COLO668 (cell line): Measurements from ENCODE around the gene SASH1.
"Not testable (repeated sequence)": the region's sequence is repeated elsewhere in the genome, so short reads cannot be mapped to it uniquely, and the experiment has no call there.

ENCODE experiments used
- DNase-seq: peaks from one replicate; lab custom pipeline; 2025; ENCODE audit not compliant: unreplicated experiment; lab: John Stamatoyannopoulos, UW

Gene SASH1

DNA sequence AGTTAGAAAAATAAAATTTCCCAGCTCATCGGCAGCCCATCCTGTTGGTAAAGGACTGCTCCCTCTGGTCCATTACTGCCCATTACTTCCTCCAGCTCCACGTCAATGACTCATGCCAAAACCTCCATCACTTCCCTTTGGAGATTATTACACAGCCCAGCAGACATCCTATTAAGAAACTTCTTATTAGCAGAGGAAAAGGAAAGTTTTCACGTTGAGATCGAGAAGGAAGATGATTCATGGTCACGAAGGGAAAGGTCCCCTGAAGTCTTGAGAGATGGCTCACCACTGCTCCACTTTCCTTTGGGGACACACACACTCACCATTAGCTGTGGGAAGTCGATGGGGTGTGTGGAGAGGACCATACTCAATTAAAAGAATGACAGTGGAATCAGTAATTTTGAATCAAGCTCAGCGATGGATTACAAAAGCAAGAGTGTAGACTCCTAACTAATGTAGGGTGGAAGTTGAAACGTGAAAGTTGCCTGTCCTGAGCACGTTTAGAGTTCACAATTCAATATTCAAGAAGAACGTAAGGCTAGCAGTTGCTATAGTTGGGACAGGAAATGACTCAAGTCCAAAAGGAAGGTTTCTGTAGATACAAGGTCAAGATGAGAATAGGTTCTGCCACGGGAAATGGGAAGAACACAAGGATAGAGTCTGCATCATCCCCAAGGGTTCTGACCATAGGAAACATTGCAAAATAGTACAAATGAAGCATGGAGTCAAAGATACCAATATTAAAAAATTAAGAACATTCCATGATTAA is 21.6 kb downstream of the SASH1 start:
- no peak for DNase-seq

DNA sequence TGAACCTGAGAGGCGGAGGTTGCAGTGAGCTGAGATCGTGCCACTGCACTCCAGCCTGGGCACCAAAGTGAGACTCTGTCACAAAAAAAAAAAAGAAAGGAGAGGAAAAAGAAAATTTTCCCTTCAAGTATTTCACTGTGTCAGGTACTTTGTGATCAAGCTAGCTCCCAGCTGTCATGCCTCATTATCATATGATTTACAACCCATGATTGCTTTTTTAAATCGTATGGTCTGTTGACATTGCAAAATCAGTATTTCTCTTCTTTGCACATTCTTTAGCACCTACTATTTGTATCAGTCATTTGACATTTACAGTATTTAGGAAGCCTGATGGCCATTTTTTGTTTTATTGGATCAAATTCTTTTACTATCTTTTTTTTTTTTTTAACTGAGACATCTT is 22.4 kb downstream of the SASH1 start:
- DNase-seq = no peak

DNA sequence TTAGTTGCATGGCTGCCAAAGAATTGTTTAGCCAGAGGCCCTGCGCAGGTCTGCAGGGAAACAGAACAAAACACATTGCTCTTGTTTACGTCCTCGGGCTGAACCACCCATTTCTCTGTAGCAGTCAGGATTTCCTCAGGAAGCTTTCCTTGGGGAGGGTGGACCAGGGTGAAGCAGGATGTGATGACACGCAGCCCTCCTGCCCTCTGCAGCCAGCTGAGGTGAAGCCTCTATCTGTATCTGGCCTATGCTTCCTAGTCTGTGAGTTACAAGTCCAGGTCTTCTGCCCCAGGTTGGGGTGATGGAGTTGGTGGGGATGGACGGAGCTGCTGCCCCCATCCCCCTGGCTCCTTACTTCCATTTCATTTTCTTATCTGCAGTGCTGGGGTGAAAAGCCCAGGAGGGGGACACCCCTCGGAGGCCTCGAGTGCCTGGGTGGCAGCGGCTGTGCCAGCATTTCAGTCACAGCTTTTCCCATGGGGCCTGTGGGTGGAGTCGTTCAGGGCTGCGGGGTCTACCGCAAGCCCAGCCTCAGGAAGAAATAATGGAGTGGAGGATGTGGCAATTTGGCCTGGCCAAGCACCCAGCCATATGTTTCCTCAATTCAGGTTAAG is 24.9 kb downstream of the SASH1 start:
- DNase-seq = no peak

DNA sequence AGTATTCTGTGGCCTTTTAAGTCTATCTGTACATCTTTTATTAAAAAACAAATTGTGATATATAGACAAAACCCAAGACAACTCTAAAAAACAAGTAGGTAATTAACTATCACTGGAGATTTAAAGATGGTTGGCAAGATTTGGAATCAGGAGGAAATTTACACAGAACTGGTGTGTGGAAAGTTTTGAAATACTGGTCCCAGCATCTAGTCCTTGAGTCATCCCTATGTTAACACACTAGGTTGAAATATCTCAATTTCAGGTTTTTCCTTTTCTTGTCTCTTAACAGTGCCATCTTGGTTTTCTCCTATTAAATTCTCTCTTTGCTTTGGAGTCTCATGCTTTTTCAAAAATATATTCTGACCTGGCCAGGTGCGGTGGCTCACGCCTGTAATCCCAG is 27.5 kb downstream of the SASH1 start:
- DNase-seq = no peak

DNA sequence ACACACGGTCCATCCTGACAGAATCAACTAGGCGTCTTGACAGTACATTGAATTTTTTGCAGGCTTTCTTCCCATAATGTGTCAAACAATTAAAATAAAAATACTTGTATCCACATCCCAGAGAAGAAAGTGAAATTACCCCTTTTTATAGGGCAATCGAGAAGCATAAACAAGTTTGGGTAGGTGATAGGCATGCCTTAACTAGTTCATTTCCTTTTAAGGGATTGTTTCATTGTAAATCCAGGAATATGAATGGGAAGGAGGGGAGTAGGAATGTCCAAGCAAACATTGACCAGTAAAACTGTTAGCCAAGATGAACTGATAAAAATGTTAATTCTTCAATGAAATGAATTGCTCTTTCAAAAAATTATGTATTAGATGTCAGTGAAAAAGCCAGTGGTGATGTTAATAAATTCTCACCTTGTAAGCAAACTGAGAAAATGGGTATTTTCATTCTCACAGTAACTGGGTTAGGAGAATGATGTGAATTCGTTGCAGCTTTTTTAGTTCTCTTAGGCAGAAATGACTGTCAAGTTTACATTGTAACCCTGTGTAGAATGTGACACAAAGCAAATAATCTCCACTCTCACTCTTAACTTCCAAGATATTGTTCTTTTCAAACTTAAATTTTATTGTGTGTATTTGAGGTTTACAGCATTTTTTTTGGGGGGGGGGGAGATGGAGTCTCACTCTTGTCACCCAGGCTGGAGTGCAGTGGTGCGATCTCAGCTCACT is 31.6 kb downstream of the SASH1 start:
- DNase-seq = no peak

DNA sequence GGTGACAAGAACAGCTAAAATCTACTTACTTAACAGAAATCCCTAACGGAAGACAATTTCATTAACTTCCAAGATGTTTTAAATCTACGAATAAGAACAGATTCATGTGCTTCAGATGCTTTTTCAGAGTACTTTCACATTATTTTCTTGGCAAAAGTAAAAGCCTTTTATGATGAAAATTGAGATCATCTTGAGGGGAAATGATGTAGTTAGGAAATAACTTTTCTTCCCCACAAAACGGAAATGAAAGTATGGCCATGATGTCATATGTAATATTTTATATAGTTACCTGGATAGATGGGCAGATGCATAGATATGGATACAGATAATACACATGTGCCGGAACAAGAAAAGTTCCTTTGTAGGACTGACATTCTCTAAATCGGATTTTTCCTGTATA is 32.8 kb downstream of the SASH1 start:
- DNase-seq = no peak

DNA sequence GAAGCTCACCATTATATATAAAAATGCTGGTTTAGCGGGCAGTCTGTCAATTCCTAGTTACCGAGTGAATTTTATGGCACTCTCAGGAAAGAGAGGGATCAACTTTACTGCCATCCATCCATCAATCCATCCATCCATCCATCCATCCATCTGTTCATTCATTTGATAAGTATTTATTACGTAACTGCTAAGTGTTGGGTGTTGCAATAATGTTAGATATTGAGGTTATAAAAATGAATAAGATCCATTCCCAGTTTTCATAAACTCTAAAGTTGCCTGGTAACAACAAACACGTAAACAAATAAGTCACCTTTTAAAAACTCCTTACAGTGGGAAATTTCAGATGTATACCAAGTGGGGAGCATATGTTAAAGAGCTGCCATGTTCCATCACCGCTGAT is 36.8 kb downstream of the SASH1 start:
- no peak for DNase-seq

DNA sequence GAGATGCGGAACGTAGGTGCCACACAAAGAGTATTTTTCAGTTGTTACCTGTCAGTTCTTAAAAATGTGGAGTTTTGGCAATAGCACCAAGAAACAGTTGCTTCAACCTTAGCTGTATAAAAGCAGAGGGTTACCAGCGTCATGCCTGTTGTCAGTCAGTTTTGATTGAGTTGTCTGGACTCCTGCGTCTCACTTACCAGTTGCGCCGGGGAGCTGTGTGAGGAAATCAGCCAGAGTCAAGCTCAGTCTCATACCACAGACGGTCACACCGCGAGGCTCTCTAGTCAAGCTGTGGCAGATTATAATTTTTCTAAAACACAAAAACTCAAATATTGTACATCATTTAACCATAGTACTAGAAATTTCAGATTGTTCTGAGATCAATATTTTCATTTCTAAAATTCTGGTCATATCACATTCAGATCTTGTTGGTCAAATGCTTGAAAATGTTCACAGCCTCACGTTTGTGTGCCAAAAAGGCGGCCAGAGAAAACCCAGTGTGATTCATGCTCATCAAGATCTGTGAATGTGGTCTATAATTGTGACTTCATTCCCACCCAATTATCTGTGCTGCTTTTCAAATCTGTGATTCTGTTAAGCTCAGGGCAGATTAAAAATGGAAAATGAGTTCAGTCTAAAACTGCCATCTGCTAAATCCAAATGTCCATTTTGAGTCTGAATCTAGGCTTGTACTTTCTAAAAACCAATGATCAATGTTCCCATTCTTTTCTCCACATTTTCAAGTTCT is 37.5 kb downstream of the SASH1 start:
- DNase-seq = no peak

DNA sequence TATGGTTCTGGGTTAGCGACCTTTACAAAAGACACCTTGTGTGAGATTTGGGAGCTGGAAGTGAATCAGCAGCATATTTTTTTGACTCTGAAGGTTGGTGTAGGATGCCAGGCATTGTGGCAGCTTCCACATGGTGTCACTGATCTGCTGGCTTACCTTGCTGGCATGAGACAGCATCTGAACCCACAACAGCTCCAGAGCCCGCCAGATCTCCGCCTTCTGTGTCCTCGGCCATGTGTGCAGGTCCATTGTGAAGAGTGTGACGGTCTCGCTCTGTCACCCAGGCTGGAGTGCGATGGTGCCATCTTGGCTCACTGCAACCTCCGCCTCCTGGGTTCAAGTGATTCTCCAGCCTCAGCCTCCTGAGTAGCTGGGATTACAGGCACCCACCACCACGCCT is 39.4 kb downstream of the SASH1 start:
- DNase-seq = not testable (repeated sequence)

DNA sequence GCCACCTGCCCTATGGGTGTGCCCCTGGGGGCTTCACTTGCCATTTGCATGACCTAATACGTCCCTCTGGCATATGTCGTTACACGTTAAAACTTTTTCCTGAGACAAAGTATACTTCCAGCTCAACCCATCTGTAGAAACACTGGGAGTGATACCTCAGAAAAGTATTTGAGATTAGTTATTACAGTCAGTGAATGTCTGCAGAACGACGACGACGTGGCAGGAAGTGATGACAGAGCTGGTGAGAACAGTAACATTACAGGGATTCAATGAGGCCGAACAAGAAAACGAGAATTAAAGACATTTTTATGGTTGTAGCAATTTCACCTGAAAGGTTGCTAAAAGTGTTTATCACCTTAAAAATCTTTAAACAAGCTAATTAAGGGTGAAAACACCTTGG is 40.2 kb downstream of the SASH1 start:
- no peak for DNase-seq

DNA sequence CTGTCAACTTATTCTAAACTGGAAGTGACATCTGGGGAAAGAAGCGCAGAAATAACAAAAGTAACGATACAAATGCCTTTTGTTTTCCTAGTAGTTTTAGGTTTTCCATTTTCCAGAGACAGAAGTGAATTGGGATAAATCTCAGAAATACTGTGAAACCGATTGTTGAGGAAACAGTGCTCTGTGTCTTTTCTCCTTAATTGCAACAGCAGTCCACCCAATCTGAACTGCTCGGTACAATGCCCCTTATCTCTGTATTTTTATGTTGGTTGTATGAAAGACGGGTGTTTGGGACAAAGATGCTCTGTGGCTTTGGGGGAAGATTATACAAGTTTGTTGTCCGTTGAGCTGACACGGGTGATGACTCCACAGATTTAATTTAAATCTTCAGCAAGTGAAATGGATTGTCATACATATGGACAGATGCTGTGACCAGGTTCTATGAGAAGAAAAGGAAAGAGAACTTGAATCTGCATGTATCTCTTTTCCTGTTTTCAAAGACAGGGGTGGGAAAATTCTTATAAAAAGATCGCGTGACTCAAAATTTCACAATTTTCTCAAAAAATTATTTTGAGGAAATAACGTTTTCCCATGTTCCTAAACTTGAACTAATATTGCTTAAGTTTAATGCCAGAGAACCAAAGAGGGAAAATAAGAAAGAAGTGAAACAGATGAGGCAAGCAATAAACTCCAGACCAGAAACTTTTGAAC is 41.2 kb downstream of the SASH1 start:
- no peak for DNase-seq

DNA sequence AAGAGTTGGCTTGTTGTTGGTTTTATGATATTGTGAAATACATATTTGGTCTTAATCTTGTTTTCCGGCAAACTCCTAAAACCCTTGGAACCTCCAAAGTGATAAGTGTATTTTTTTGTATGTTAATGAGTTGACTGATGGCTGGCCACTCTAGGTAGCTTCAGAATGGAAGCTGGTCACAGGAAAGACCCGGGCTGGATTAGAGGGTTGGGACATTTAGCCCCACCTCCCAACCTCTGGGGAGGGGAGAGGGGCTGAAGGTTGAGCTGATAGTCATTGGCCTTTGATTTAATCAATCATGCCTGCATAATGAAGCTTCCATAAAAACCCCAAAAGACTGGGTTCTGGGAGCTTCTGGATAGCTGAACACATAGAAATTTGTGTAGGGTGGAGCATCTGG is 42.7 kb downstream of the SASH1 start:
- DNase-seq = no peak

DNA sequence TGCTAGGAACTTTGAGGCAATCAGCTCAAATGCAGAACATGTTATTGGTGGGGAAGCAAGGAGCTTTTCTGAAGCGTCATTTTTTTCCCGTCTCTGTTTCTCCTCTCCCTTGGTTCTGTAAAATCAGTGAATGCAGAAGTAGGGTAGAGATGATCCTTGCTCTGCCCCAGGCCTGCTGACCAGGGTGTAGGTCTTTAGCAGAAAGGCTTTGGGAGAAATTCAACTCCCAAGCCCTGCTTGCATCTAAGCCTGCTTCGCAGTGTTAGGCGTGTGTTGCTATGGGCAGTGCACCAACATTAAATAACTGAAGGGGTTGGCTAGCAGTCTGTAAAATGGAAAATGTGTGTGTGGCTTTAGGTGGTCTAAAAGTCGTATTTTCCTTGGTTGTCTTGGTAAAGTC is 45.9 kb downstream of the SASH1 start:
- DNase-seq = no peak

DNA sequence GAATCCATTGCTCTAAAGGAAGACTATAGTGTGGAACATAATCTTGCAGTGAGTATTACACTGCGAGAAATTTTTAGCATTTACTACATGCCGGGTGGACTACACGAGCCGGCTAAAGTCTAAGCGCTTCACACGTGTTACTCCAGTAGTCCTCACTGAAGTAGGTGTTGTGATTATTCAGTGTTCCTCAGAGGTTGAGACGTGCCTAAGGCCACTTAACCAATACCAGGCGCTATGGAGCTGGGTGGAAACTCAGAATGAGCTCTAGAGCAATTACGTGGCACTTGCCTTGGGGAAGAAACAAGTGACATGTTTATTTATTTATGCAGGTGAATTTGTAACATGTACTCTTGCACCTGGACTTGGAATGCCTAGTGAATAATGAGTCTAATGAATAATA is 46.4 kb downstream of the SASH1 start:
- DNase-seq = no peak

DNA sequence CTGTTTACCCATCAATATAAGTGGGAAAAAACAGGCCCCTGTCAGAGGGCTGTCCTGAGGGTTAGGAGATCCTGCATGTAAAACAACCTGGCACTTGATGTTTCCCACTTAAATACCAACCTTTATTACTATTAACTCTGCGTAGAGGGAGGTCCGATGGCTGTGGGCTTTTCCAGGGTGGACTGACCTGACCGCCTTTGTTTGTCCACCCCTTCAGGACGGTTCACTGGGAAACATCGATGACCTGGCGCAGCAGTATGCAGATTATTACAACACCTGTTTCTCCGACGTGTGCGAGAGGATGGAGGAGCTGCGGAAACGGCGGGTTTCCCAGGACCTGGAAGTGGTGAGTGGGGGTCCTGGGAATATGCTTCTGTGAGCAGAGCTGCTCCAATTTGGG is 47.3 kb downstream of the SASH1 start:
- DNase-seq = no peak

DNA sequence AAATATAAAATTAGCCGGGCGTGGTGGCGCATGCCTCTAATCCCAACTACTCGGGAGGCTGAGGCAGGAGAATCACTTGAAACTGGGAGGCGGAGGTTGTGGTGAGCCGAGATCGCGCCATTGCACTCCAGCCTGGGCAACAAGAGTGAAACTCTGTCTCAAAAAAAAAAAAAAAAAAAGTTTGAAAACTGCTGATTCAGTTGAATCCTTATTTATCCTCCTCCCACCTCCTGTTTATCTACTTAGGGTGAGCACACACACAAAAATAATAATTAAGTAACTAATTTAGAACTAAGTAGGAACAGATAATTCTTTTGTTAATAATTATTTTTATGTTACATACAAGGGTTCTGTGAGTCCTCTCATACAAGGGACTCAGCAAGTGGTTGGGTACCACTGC is 49.5 kb downstream of the SASH1 start:
- DNase-seq = not testable (repeated sequence)

DNA sequence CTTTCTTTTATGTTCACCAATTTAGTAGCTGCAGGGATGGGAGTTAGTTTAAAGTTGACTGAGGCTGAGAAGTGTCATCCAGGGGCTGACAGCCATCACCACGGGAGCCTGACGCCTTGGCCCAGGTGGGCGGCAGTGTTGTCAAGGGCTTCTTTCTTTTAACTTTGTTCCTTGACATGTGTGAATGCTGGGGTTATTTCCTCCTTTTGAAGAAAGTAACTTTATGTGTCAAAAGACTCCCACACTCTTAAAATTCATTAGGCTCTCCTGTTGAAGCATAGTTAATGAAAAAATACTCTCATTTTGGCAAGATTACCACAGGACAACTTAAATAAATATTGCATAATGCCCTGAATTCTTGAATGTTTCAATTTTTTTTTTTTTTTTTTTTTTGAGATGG is 50.0 kb downstream of the SASH1 start:
- no peak for DNase-seq

DNA sequence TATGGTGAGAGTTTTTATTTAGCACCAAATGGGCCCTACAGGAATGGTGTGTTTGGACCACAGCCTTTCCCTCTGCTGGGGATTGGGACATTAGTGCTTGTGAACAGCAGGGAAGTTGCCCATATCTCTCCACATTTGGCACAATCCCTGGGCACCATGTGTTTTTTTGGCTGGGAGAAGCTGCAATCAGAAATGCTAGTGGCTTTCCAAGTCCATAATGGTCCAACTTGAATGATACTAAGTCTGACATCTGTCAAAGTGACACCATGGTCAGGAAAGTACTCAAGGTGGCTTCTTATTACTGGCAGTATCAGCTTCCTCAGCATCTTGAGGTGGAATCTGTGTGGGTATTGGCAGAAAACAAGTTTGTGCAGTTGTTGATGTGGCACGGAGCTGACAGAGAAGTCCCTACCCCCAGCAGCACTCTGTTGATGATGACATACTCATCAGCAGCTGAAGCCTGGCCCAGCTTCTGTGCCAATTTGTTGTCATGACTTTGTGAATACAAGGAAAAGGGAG is 53.0 kb downstream of the SASH1 start:
- no peak for DNase-seq

DNA sequence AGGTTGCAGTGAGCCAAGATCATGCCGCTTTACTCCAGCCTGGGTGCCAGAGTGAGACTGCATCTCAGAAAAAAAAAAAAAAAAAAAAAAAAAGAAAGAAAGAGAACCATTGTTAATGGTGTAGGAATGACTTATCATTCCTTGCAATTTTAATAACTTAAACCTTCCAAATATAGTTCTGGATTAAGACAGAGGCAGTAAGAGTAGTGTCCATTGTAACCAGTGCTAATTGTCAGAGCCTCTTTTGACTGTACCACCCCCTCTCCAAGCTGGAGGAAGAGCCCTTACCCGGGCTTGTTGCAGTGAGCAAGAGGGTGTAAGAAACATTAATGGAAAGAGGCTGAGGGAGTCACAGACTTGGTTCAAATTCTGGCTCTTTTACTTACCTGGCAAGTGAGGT is 53.8 kb downstream of the SASH1 start:
- DNase-seq = no peak

DNA sequence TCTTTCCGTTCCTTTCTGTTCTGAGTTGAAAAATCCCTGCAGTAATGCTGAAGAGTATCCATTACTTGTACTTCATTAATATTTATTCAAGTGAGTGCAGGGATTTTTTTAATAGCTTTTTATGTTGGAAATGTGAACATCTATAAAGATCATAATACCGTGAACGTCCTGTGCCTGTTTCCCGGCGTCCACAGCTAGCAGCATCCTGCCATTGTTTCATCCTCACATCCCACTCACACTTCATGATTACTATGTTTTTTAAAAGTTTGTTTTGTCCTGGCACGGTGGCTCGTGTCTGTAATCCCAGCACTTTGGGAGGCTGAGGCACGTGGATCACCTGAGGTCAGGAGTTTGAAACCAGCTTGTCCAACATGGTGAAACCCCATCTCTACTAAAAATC is 54.3 kb downstream of the SASH1 start:
- no peak for DNase-seq

DNA sequence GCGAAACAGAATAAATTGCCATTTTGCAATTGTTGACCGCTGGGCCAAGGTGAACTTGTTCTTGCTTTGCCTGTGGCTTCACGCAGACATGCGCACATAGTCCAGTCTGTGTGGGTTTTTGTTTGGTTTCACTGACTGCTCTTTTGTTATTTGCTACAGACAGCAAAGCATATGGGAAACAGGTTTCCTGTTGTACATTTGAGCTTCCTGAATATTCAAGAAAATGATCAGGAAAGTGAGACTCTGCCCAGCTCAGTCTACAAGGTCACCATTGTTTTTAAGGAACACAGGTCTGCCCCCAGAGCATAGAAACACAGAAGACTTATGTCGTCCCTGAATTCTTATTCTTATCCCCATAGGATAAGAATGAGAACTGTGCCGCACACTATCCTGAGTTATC is 55.6 kb downstream of the SASH1 start:
- DNase-seq = no peak
